Measurements from ENCODE around the gene QDPR. TPM values are rescaled to one million over a fixed set of nuclear protein-coding genes. Genes with fewer than 3 reads are reported as not detected.

The QDPR gene
- total RNA-seq = 10 to 100 TPM; 37.5 to 44.6 TPM

GRCh38 chr4:17511950-17512795, at the start of gene QDPR:
Gene QDPR, minus strand, starts transcription at chr4:17512090. Its CDS starts 36 bp downstream, at chr4:17512054.

GRCh38 chr4:17514865-17515264, 3.0 kb upstream of the QDPR start, which contains the start of gene CLRN2:
Gene CLRN2, plus strand, starts transcription at chr4:17515165. Its CDS starts 102 bp downstream, at chr4:17515267.

Other genes with a start within 250 kb of the QDPR start
- gene CLRN2, start 3.1 kb upstream of the QDPR start, total RNA-seq = not detected
- 100 to 1,000 TPM; 449 to 633 TPM for gene LAP3, start 65.1 kb upstream of the QDPR start, total RNA-seq
- gene MED28, start 102.6 kb upstream of the QDPR start, total RNA-seq = 1 to 10 TPM; 5.9 to 8.0 TPM